GM12878 (cell line): ENCODE data around the gene PEF1. TPM values are rescaled to one million over a fixed set of nuclear protein-coding genes. Genes with fewer than 3 reads are reported as not detected.
A peak's percentile ranks its signal among the peaks of the same experiment; 100 is the strongest.

Experiments used
- ATAC-seq: fragments of 200-7000 bp; cut with Tn5 transposase; 3 replicates; pipeline ENCODE4 v1.9.1; 2020; ENCODE audit warnings: mild to moderate bottlenecking, moderate library complexity
- BruUV-seq: library from RNA; stranded (reverse); fragments of 400-500 nt; replicated peaks from 2 replicates; lab custom pipeline; 2021; lab: Mats Ljungman, UMichigan
- CTCF ChIA-PET: fragments of 300-600 bp; sonication (Branson Sonifier 250); formaldehyde crosslinking; extraction: SDS; loops from one replicate; lab custom pipeline; 2021; ENCODE audit warnings: inconsistent platforms; lab: Yijun Ruan, JAX
- POLR2A ChIA-PET: fragments of 350-600 bp; formaldehyde crosslinking; extraction: SDS; loops from one replicate; lab custom pipeline; 2021; ENCODE audit warnings: inconsistent platforms; lab: Charles Lee
- RAD21 ChIA-PET: fragments of 300-600 bp; sonication (Branson Sonifier 250); formaldehyde crosslinking; loops from one replicate; lab custom pipeline; 2023; ENCODE audit warnings: antibody characterized with exemption; ENCODE audit not compliant: unreplicated experiment; lab: Charles Lee
- SMC1A ChIA-PET: fragments of 300-600 bp; sonication (Branson Sonifier 250); formaldehyde crosslinking; loops from one replicate; lab custom pipeline; 2023; ENCODE audit not compliant: unreplicated experiment, uncharacterized antibody; lab: Charles Lee
- DNase-seq: peaks from one replicate; pipeline ENCODE4 v3.0.0-alpha.2; 2011; ENCODE audit warnings: low read depth, low spot score
- FAIRE-seq: peaks from 3 replicates; lab custom pipeline; 2011; peaks lifted over from hg19 to GRCh38; lab: Jason Lieb, UNC
- H2AFZ ChIP-seq: 2 replicates; pipeline ENCODE4 v1.6.0; 2011; ENCODE audit warnings: low read depth, low read length, control low read depth; ENCODE audit not compliant: control insufficient read depth
- H3K27ac ChIP-seq: 2 replicates; pipeline ENCODE4 v1.5.1; 2011; ENCODE audit warnings: control low read depth; ENCODE audit not compliant: control insufficient read depth, insufficient read depth
- H3K27me3 ChIP-seq, 2 experiments: replicated peaks in 1 of 2; 2 replicates each; pipeline versions ENCODE4 v1.6.0 to v1.6.1; 2011; ENCODE audit warnings: low read length in 1 of 2; ENCODE audit not compliant: control insufficient read depth in 2 of 2, insufficient read depth in 2 of 2
- H3K36me3 ChIP-seq, 2 experiments: 2 replicates each; pipeline ENCODE4 v1.5.1; 2011; ENCODE audit warnings: low read length in 1 of 2; ENCODE audit not compliant: control insufficient read depth in 2 of 2, insufficient read depth in 2 of 2
- H3K4me1 ChIP-seq: 2 replicates; pipeline ENCODE4 v1.6.1; 2011; ENCODE audit warnings: mild to moderate bottlenecking, low read length, moderate library complexity, mixed read lengths; ENCODE audit not compliant: control insufficient read depth, insufficient read depth
- H3K4me2 ChIP-seq: 2 replicates; pipeline ENCODE4 v1.6.0; 2011; ENCODE audit warnings: control low read depth; ENCODE audit not compliant: control insufficient read depth, insufficient read depth
- H3K4me3 ChIP-seq: fragments of 200-600 bp; sonication (generic); 2 replicates; pipeline ENCODE4 v1.5.1; 2016
- H3K79me2 ChIP-seq: 2 replicates; pipeline ENCODE4 v1.6.0; 2011; ENCODE audit warnings: low read length; ENCODE audit not compliant: control insufficient read depth, insufficient read depth
- H3K9ac ChIP-seq: 2 replicates; pipeline ENCODE4 v1.8.0; 2011; ENCODE audit warnings: low read length, control low read depth, mixed read lengths; ENCODE audit not compliant: control insufficient read depth, insufficient read depth
- H3K9me3 ChIP-seq: replicated peaks from 3 replicates; pipeline ENCODE4 v1.5.1; 2011; ENCODE audit warnings: mild to moderate bottlenecking, low read length; ENCODE audit not compliant: control insufficient read depth, insufficient read depth
- H4K20me1 ChIP-seq: 2 replicates; pipeline ENCODE4 v1.6.0; 2011; ENCODE audit not compliant: control insufficient read depth, insufficient read depth
- BHLHE40 ChIP-seq, 2 experiments: fragments of 450-650 bp in 1 of 2; IDR thresholded peaks; 2 replicates each; pipeline ENCODE4 v1.6.1; 2011 to 2017; ENCODE audit warnings: low read depth in 2 of 2, borderline replicate concordance in 1 of 2, improper control_type of control experiment in 1 of 2, low read length in 1 of 2, mild to moderate bottlenecking in 1 of 2
- CHD1 ChIP-seq: IDR thresholded peaks from 2 replicates; pipeline ENCODE4 v1.6.1; 2012; ENCODE audit warnings: low read depth, low read length, improper control_type of control experiment
- DPF2 ChIP-seq: fragments of 450-650 bp; IDR thresholded peaks from 2 replicates; pipeline ENCODE4 v1.6.1; 2017; ENCODE audit warnings: mild to moderate bottlenecking
- E2F4 ChIP-seq: IDR thresholded peaks from 2 replicates; pipeline ENCODE4 v1.6.1; 2012; ENCODE audit warnings: low read depth, low read length, improper control_type of control experiment
- EED ChIP-seq: sonication (generic); IDR thresholded peaks from 2 replicates; pipeline ENCODE4 v1.6.1; 2016; ENCODE audit warnings: antibody characterized with exemption, low read depth
- IKZF1 ChIP-seq: fragments of 450-650 bp; conservative IDR thresholded peaks from 2 replicates; pipeline ENCODE4 v1.6.1; 2017; ENCODE audit warnings: antibody characterized with exemption, mild to moderate bottlenecking
- IRF5 ChIP-seq: fragments of 450-650 bp; IDR thresholded peaks from 2 replicates; pipeline ENCODE4 v1.6.1; 2017; ENCODE audit warnings: borderline replicate concordance
- JUND ChIP-seq: IDR thresholded peaks from 2 replicates; pipeline ENCODE4 v1.6.1; 2012; ENCODE audit warnings: low read depth, mild to moderate bottlenecking, low read length, improper control_type of control experiment, moderate library complexity
- MLLT1 ChIP-seq: fragments of 450-650 bp; IDR thresholded peaks from 2 replicates; pipeline ENCODE4 v1.6.1; 2016; ENCODE audit warnings: mild to moderate bottlenecking
- NFXL1 ChIP-seq: fragments of 450-650 bp; IDR thresholded peaks from 2 replicates; pipeline ENCODE4 v1.6.1; 2017; ENCODE audit warnings: antibody characterized with exemption, mild to moderate bottlenecking, borderline replicate concordance
- NFYA ChIP-seq: IDR thresholded peaks from 2 replicates; pipeline ENCODE4 v1.6.1; 2011; ENCODE audit warnings: low read depth, mild to moderate bottlenecking, low read length, improper control_type of control experiment, borderline replicate concordance
- PAX5 ChIP-seq: IDR thresholded peaks from 2 replicates; pipeline ENCODE4 v1.6.1; 2011; ENCODE audit warnings: low read depth, low read length, borderline replicate concordance
- RCOR1 ChIP-seq: conservative IDR thresholded peaks from 2 replicates; pipeline ENCODE4 v1.6.1; 2012; ENCODE audit warnings: low read depth, low read length, improper control_type of control experiment
- SREBF2 ChIP-seq: IDR thresholded peaks from 2 replicates; pipeline ENCODE4 v1.6.1; 2012; ENCODE audit warnings: mild to moderate bottlenecking, low read length
- USF2 ChIP-seq: IDR thresholded peaks from 2 replicates; pipeline ENCODE4 v1.6.1; 2011; ENCODE audit warnings: low read depth, low read length, improper control_type of control experiment, borderline replicate concordance
- ZBTB4 ChIP-seq: fragments of 450-650 bp; formaldehyde crosslinking; IDR thresholded peaks from 2 replicates; pipeline ENCODE4 v1.4.0; 2022; ENCODE audit warnings: mild to moderate bottlenecking, moderate library complexity
- ZNF622 ChIP-seq: fragments of 450-650 bp; IDR thresholded peaks from 2 replicates; pipeline ENCODE4 v1.6.1; 2017; ENCODE audit warnings: mild to moderate bottlenecking, inconsistent platforms
- WGBS: methylation state at CpG from one replicate; pipeline ENCODE4 v1.1.6; 2016; ENCODE audit warnings: low lambda C conversion rate; ENCODE audit not compliant: insufficient replicate concordance, insufficient coverage; ENCODE audit errors: missing lambda C conversion rate; 5-methylcytosine and 5-hydroxymethylcytosine counted together
- in situ Hi-C: fragments of 300-500 bp; cut with MboI; formaldehyde crosslinking; loops from 9 replicates; pipeline ENCODE4 v1.14.3; 2018; ENCODE audit warnings: mixed read lengths
- intact Hi-C: fragments of 100-400 bp; cut with micrococcal nuclease; formaldehyde crosslinking; loops from one replicate; pipeline ENCODE4 v1.14.2; 2022; ENCODE audit not compliant: unreplicated experiment
- polyA plus RNA-seq, 11 experiments: library from polyadenylated mRNA; depleted of rRNA in 4 of 11; unstranded in 6 of 11; stranded (reverse) in 5 of 11; fragments of >200 nt; fragmentation: Nextera tagmentation in 4 of 11; fragmentation: Illumina TruSeq in 1 of 11; extraction: Ambion mirVana in 4 of 11; extraction: Trizol in 1 of 11; gene quantifications; 1 replicate in 1 of 11; 2 replicates in 10 of 11; pipeline versions ENCODE4 v1.2.1 to v1.2.3, GENCODE V29; 2011 to 2016; ENCODE audit warnings: inconsistent platforms in 2 of 11, missing spikeins in 2 of 11, low read depth in 1 of 11
- total RNA-seq, 4 experiments: library from RNA; depleted of rRNA in 3 of 4; stranded (reverse); fragments of >200 nt in 3 of 4; fragmentation: Illumina TruSeq in 1 of 4; extraction: Trizol in 1 of 4; gene quantifications; 2 replicates each; pipeline versions ENCODE4 v1.2.1 to v1.2.3, GENCODE V29; 2013 to 2021

PEF1 gene
- total and polyA plus RNA-seq, 10 of the 15 experiments (the other 5 are each of a cell fraction or from before 2014, with no cell fraction given), result 27.1 to 107 (median 79.0) TPM

GRCh38 chr1:31687601-31688000 is 42.9 kb upstream of the PEF1 start:
- FAIRE-seq, result no peak
- DNase-seq, result no peak
- ATAC-seq, result peak; percentile 17; the same call in 2 of the 3 replicates
- H2AFZ ChIP-seq, result no peak overlapping the region
- ChIA-PET SMC1A (interaction anchor here (1.0 kb wide), 1 partner anchor 21 kb away, joined by 3 read pairs; no protein-coding TSS in a partner anchor), POLR2A (no interaction called here), CTCF (no interaction called here), RAD21 (interaction anchor here (1.0 kb wide), 1 partner anchor 13 kb away, joined by 4 read pairs; no protein-coding TSS in a partner anchor)
- no peaks in the 10 kb centered on the region for H3K9me3 ChIP-seq
- H3K4me2 ChIP-seq, result no peak overlapping the region
- no peaks in the 10 kb centered on the region for H3K36me3 ChIP-seq
- in situ Hi-C loops (no loop called here), intact Hi-C loops (no loop called here)
- H3K27ac ChIP-seq, result no peak overlapping the region
- H3K4me3 ChIP-seq, result no peak overlapping the region
- H3K4me1 ChIP-seq, result peaks cover 3% of the 10 kb centered on the region; the same call in 1 of the 2 replicates
- BruUV-seq, result no TSS peak
- H3K79me2 ChIP-seq, result no peaks in the 10 kb centered on the region
- no peak overlapping the region for H3K9ac ChIP-seq
- WGBS, result 0% methylated on average over 7 of the region's 8 CpGs
- no peaks in the 10 kb centered on the region for H4K20me1 ChIP-seq
- H3K27me3 ChIP-seq, result peaks cover 1 to 2% of the 10 kb centered on the region in 2 experiments
- peak in 1 of 2 experiments; percentile 37; a peak in 1 of 4 replicates for TF ChIP-seq BHLHE40 (IDR thresholded peaks at IDR 0.05; ENCODE audit: borderline replicate concordance in 1 of 2, low read depth in 2 of 2, low read length in 1 of 2)
- no peak for TF ChIP-seq RCOR1
- no peak for TF ChIP-seq EED
- no peak for TF ChIP-seq JUND
- TF ChIP-seq NFXL1, result no peak
- TF ChIP-seq PAX5, result no peak
- TF ChIP-seq CHD1, result no peak
- no peak for TF ChIP-seq ZNF622
- no peak for TF ChIP-seq SREBF2
- TF ChIP-seq NFYA, result no peak
- no peak for TF ChIP-seq IRF5
- TF ChIP-seq E2F4, result no peak
- TF ChIP-seq MLLT1, result no peak
- no peak for TF ChIP-seq ZBTB4 (CRISPR knock-in tag)
- TF ChIP-seq IKZF1, result no peak
- peak; percentile 29; the same call in 1 of the 2 replicates for TF ChIP-seq DPF2
- no peak for TF ChIP-seq USF2
